Thyroid gland (tissue), 4 donors: ENCODE measurements around the gene FAM193B.

Source experiments
- CTCF ChIP-seq, 6 experiments: fragments of 200-600 bp in 3 of 6; fragments of 450-650 bp in 3 of 6; sonication (generic) in 3 of 6; IDR thresholded peaks; one replicate each; pipeline ENCODE4 v1.5.1; 2016 to 2019; ENCODE audit warnings: antibody characterized with exemption in 6 of 6, mild to moderate bottlenecking in 2 of 6, inconsistent platforms in 1 of 6, moderate library complexity in 1 of 6
- POLR2A ChIP-seq, 2 donors: fragments of 450-650 bp; IDR thresholded peaks; one replicate each; pipeline ENCODE4 v1.6.1; 2017; ENCODE audit warnings: antibody characterized with exemption in 2 of 2, mild to moderate bottlenecking in 2 of 2, moderate library complexity in 1 of 2

GRCh38 chr5:177524539-177524900 is 29.8 kb downstream of the FAM193B start:
- TF ChIP-seq CTCF (IDR thresholded peaks at IDR 0.05) = no peak
- no peak for TF ChIP-seq POLR2A (IDR thresholded peaks at IDR 0.05)
